Trophoblast cell (in vitro differentiated cells and primary cell): ENCODE data around the gene CFC1.
"Not testable (repeated sequence)": the region's sequence is repeated elsewhere in the genome, so short reads cannot be mapped to it uniquely, and the experiment has no call there.

ENCODE experiments used
- DNase-seq, 2 donors: peaks; one replicate each; pipeline ENCODE4 v3.0.0-alpha.2; 2016
- H2AFZ ChIP-seq: 2 replicates; pipeline ENCODE4 v1.6.1; 2013; ENCODE audit warnings: low read length, moderate library complexity, mild to moderate bottlenecking; ENCODE audit not compliant: insufficient read depth, poor library complexity
- H2AK5ac ChIP-seq: 2 replicates; pipeline ENCODE4 v1.6.1; 2013; ENCODE audit warnings: mild to moderate bottlenecking, low read length
- H2BK120ac ChIP-seq: 2 replicates; pipeline ENCODE4 v1.6.1; 2013; ENCODE audit warnings: low read length, mild to moderate bottlenecking, moderate library complexity; ENCODE audit not compliant: insufficient read depth, poor library complexity
- H2BK12ac ChIP-seq: 2 replicates; pipeline ENCODE4 v1.6.1; 2013; ENCODE audit warnings: mild to moderate bottlenecking, low read length, moderate library complexity
- H2BK5ac ChIP-seq: 2 replicates; pipeline ENCODE4 v1.6.1; 2013; ENCODE audit warnings: low read length, low read depth, moderate library complexity, mild to moderate bottlenecking; ENCODE audit not compliant: poor library complexity
- H3K14ac ChIP-seq: 2 replicates; pipeline ENCODE4 v1.6.1; 2013; ENCODE audit warnings: mild to moderate bottlenecking, low read length
- H3K18ac ChIP-seq: 2 replicates; pipeline ENCODE4 v1.6.1; 2013; ENCODE audit warnings: mild to moderate bottlenecking, low read length
- H3K23ac ChIP-seq: 2 replicates; pipeline ENCODE4 v1.6.1; 2013; ENCODE audit warnings: low read length
- H3K27ac ChIP-seq: 2 replicates; pipeline ENCODE4 v1.5.1; 2013; ENCODE audit warnings: low read depth, mild to moderate bottlenecking, inconsistent platforms, low read length, moderate library complexity
- H3K27me3 ChIP-seq: 2 replicates; pipeline ENCODE4 v1.6.1; 2013; ENCODE audit warnings: inconsistent platforms, mild to moderate bottlenecking, low read length, moderate library complexity; ENCODE audit not compliant: insufficient read depth
- H3K36me3 ChIP-seq, 2 experiments: 1 replicate in 1 of 2; 2 replicates in 1 of 2; pipeline ENCODE4 v1.6.1; 2013; ENCODE audit warnings: low read length in 2 of 2, mild to moderate bottlenecking in 2 of 2, moderate library complexity in 1 of 2; ENCODE audit not compliant: insufficient read depth in 2 of 2, control insufficient read depth in 1 of 2
- H3K4ac ChIP-seq: 2 replicates; pipeline ENCODE4 v1.6.1; 2013; ENCODE audit warnings: low read depth, mild to moderate bottlenecking, low read length, moderate library complexity
- H3K4me1 ChIP-seq, 2 experiments: 1 replicate in 1 of 2; 2 replicates in 1 of 2; pipeline ENCODE4 v1.6.1; 2013; ENCODE audit warnings: low read length in 2 of 2, mild to moderate bottlenecking in 2 of 2, moderate library complexity in 1 of 2; ENCODE audit not compliant: insufficient read depth in 2 of 2, control insufficient read depth in 1 of 2
- H3K4me2 ChIP-seq: 2 replicates; pipeline ENCODE4 v1.6.1; 2013; ENCODE audit warnings: inconsistent platforms, mild to moderate bottlenecking, low read length, moderate library complexity
- H3K4me3 ChIP-seq: 2 replicates; pipeline ENCODE4 v1.5.1; 2013; ENCODE audit warnings: mild to moderate bottlenecking, low read depth, low read length, inconsistent platforms
- H3K79me1 ChIP-seq: one replicate; pipeline ENCODE4 v1.6.1; 2013; ENCODE audit warnings: low read length
- H3K79me2 ChIP-seq: 2 replicates; pipeline ENCODE4 v1.6.1; 2013; ENCODE audit warnings: low read length, mild to moderate bottlenecking; ENCODE audit not compliant: control insufficient read depth, insufficient read depth, poor library complexity
- H3K9ac ChIP-seq: 2 replicates; pipeline ENCODE4 v1.6.1; 2013; ENCODE audit warnings: mild to moderate bottlenecking, low read length
- H3K9me3 ChIP-seq: 2 replicates; pipeline ENCODE4 v1.6.1; 2013; ENCODE audit warnings: low read depth, mild to moderate bottlenecking, control low read depth, inconsistent platforms, low read length; ENCODE audit not compliant: insufficient read depth
- H4K12ac ChIP-seq: 2 replicates; pipeline ENCODE4 v1.6.1; 2013; ENCODE audit warnings: low read depth, mild to moderate bottlenecking, low read length, moderate library complexity
- H4K8ac ChIP-seq: 2 replicates; pipeline ENCODE4 v1.6.1; 2013; ENCODE audit warnings: low read depth, mild to moderate bottlenecking, low read length, moderate library complexity
- H4K91ac ChIP-seq: one replicate; pipeline ENCODE4 v1.6.1; 2013; ENCODE audit warnings: low read depth, mild to moderate bottlenecking, low read length, moderate library complexity
- WGBS: extraction: QIAGEN DNeasy Blood & Tissue Kit; methylation state at CpG from one replicate; pipeline ENCODE4 v1.1.7; 2013; ENCODE audit warnings: missing lambda C conversion rate; ENCODE audit not compliant: insufficient read length, insufficient coverage; ENCODE audit errors: extremely low coverage; 5-methylcytosine and 5-hydroxymethylcytosine counted together

The CFC1 gene

GRCh38 chr2:130556441-130556840 is 42.9 kb downstream of the CFC1 start:
- H3K4ac ChIP-seq, H3K9ac ChIP-seq, H2BK5ac ChIP-seq, H3K79me1 ChIP-seq, H2BK12ac ChIP-seq, H3K18ac ChIP-seq, DNase-seq, H3K9me3 ChIP-seq, H3K4me2 ChIP-seq, H3K14ac ChIP-seq, H4K12ac ChIP-seq, H2BK120ac ChIP-seq, H4K8ac ChIP-seq, H3K4me1 ChIP-seq, H3K27ac ChIP-seq, H3K36me3 ChIP-seq, H3K79me2 ChIP-seq, H3K4me3 ChIP-seq, H2AFZ ChIP-seq, H3K23ac ChIP-seq, H3K27me3 ChIP-seq, H4K91ac ChIP-seq, H2AK5ac ChIP-seq: not testable (repeated sequence)
- no CpG with 5 or more reads among the region's 8 CpGs for WGBS

GRCh38 chr2:130554178-130554577 is 45.2 kb downstream of the CFC1 start:
- H4K91ac ChIP-seq, H3K27ac ChIP-seq, H3K4me3 ChIP-seq, H4K12ac ChIP-seq, H3K18ac ChIP-seq, H3K27me3 ChIP-seq, H2AFZ ChIP-seq, H4K8ac ChIP-seq, H3K9ac ChIP-seq, H2BK5ac ChIP-seq, H3K79me1 ChIP-seq, H2BK12ac ChIP-seq, H3K9me3 ChIP-seq, H2AK5ac ChIP-seq, H3K79me2 ChIP-seq, H3K23ac ChIP-seq, H3K4me1 ChIP-seq, DNase-seq, H3K4me2 ChIP-seq, H3K36me3 ChIP-seq, H3K4ac ChIP-seq, H2BK120ac ChIP-seq, H3K14ac ChIP-seq: not testable (repeated sequence)
- WGBS: no CpG with 5 or more reads among the region's 4 CpGs

GRCh38 chr2:130549475-130549874 is 49.9 kb downstream of the CFC1 start:
- WGBS: no CpG with 5 or more reads among the region's 27 CpGs
- not testable (repeated sequence) for H3K36me3 ChIP-seq, H2BK12ac ChIP-seq, H4K91ac ChIP-seq, H3K9me3 ChIP-seq, H3K27ac ChIP-seq, H3K79me1 ChIP-seq, H3K4me2 ChIP-seq, H3K9ac ChIP-seq, H2AFZ ChIP-seq, H4K12ac ChIP-seq, H2BK5ac ChIP-seq, H4K8ac ChIP-seq, H3K27me3 ChIP-seq, H2BK120ac ChIP-seq, H2AK5ac ChIP-seq, H3K14ac ChIP-seq, H3K4me3 ChIP-seq, DNase-seq, H3K4me1 ChIP-seq, H3K79me2 ChIP-seq, H3K18ac ChIP-seq, H3K4ac ChIP-seq, H3K23ac ChIP-seq

- not testable (repeated sequence) for DNase-seq, H3K36me3 ChIP-seq, H3K4ac ChIP-seq, H3K23ac ChIP-seq, H3K4me1 ChIP-seq, H4K91ac ChIP-seq, H3K27me3 ChIP-seq, H2BK120ac ChIP-seq, H3K27ac ChIP-seq, H2AFZ ChIP-seq, H3K79me2 ChIP-seq, H3K4me3 ChIP-seq, H3K4me2 ChIP-seq, H3K9me3 ChIP-seq, H2BK12ac ChIP-seq, H4K12ac ChIP-seq, H3K18ac ChIP-seq, H3K9ac ChIP-seq, H2AK5ac ChIP-seq, H4K8ac ChIP-seq, H3K14ac ChIP-seq, H2BK5ac ChIP-seq, H3K79me1 ChIP-seq
- no CpG with 5 or more reads among the region's 3 CpGs for WGBS
Measured at GRCh38 chr2:130548418-130548817, 51.0 kb downstream of the CFC1 start.
